K562 (cell line): ENCODE results near the gene MADD. TPM values are rescaled to one million over a fixed set of nuclear protein-coding genes. Genes with fewer than 3 reads are reported as not detected.

Experiments
- BMI1 ChIP-seq: fragments of 150-350 bp; IDR thresholded peaks from 2 replicates; pipeline ENCODE4 v1.6.1; 2014; ENCODE audit warnings: low read length
- CBFA2T2 ChIP-seq: fragments of 450-650 bp; conservative IDR thresholded peaks from 2 replicates; pipeline ENCODE4 v1.6.1; 2017; ENCODE audit warnings: mild to moderate bottlenecking
- CCAR2 ChIP-seq: fragments of 200-400 bp; formaldehyde crosslinking; IDR thresholded peaks from 2 replicates; pipeline ENCODE4 v1.6.1; 2017; ENCODE audit warnings: mild to moderate bottlenecking, low read depth, low read length
- GATAD2B ChIP-seq: fragments of 450-650 bp; IDR thresholded peaks from 2 replicates; pipeline ENCODE4 v1.6.1; 2017; ENCODE audit warnings: mild to moderate bottlenecking, borderline replicate concordance
- NFRKB ChIP-seq: fragments of 450-650 bp; IDR thresholded peaks from 2 replicates; pipeline ENCODE4 v1.6.1; 2016; ENCODE audit warnings: low read depth
- NR2F6 ChIP-seq: fragments of 450-650 bp; formaldehyde crosslinking; IDR thresholded peaks from 2 replicates; pipeline ENCODE4 v1.4.0; 2020; ENCODE audit warnings: mild to moderate bottlenecking
- PYGO2 ChIP-seq: fragments of 450-650 bp; IDR thresholded peaks from 2 replicates; pipeline ENCODE4 v1.6.1; 2016; ENCODE audit warnings: mild to moderate bottlenecking, missing genetic modification characterization, moderate library complexity, missing compliant biosample characterization
- SIN3A ChIP-seq, 2 experiments: fragments of 150-350 bp in 1 of 2; IDR thresholded peaks; 2 replicates each; pipeline ENCODE4 v1.6.1; 2011 to 2016; ENCODE audit warnings: borderline replicate concordance in 2 of 2, low read depth in 2 of 2, low read length in 2 of 2, mild to moderate bottlenecking in 2 of 2, moderate library complexity in 2 of 2; ENCODE audit not compliant: control insufficient read depth in 1 of 2
- SMAD3 ChIP-seq: fragments of 450-650 bp; formaldehyde crosslinking; conservative IDR thresholded peaks from 2 replicates; pipeline ENCODE4 v1.4.0; 2020; ENCODE audit warnings: mild to moderate bottlenecking
- VEZF1 ChIP-seq: fragments of 200-800 bp; sonication (Bioruptor generic); IDR thresholded peaks from 2 replicates; pipeline ENCODE4 v1.6.1; 2017; ENCODE audit warnings: missing genetic modification characterization, missing compliant biosample characterization
- ZBTB1 ChIP-seq: sonication (generic); formaldehyde crosslinking; IDR thresholded peaks from 2 replicates; pipeline ENCODE4 v1.8.1; 2023; ENCODE audit warnings: missing genetic modification reagents, low read depth, mild to moderate bottlenecking, borderline replicate concordance
- ZNF431 ChIP-seq: sonication (generic); formaldehyde crosslinking; IDR thresholded peaks from 2 replicates; pipeline ENCODE4 v1.8.0; 2022; ENCODE audit warnings: mild to moderate bottlenecking, missing genetic modification reagents
- ZNF785 ChIP-seq: fragments of 250-450 bp; sonication (Bioruptor Pico); IDR thresholded peaks from 2 replicates; pipeline ENCODE4 v1.4.0; 2020; ENCODE audit warnings: mild to moderate bottlenecking
- polyA plus RNA-seq, 8 experiments: library from polyadenylated mRNA; depleted of rRNA in 4 of 8; stranded (reverse) in 5 of 8; unstranded in 3 of 8; fragments of >200 nt; fragmentation: Nextera tagmentation in 2 of 8; fragmentation: Illumina TruSeq in 1 of 8; extraction: Ambion mirVana in 2 of 8; extraction: Trizol in 1 of 8; gene quantifications; 2 replicates each; pipeline versions ENCODE4 v1.2.1 to v1.2.3, GENCODE V29; 2011 to 2014; ENCODE audit warnings: inconsistent platforms in 1 of 8, missing spikeins in 1 of 8
- total RNA-seq, 7 experiments: library from RNA; depleted of rRNA in 6 of 7; stranded (reverse); fragments of >200 nt in 6 of 7; fragmentation: Illumina TruSeq in 2 of 7; extraction: Trizol in 2 of 7; gene quantifications; 2 replicates each; pipeline versions ENCODE4 v1.2.1 to v1.2.3, GENCODE V29; 2011 to 2021; ENCODE audit warnings: low replicate concordance in 1 of 7
- TF ChIP-seq, protein P1 (sequence below): sonication (generic); formaldehyde crosslinking; IDR thresholded peaks from 2 replicates; pipeline ENCODE4 v1.8.0; 2022; ENCODE audit warnings: mild to moderate bottlenecking, low read depth, missing genetic modification reagents
- TF ChIP-seq, protein P2 (sequence below): fragments of 450-650 bp; IDR thresholded peaks from 2 replicates; pipeline ENCODE4 v1.6.1; 2016; ENCODE audit warnings: mild to moderate bottlenecking, moderate library complexity

MADD gene
- total and polyA plus RNA-seq, 9 of the 15 experiments (the other 6 are each of a cell fraction or from before 2014, with no cell fraction given) = 0.68 to 57.6 (median 33.6) TPM

DNA sequence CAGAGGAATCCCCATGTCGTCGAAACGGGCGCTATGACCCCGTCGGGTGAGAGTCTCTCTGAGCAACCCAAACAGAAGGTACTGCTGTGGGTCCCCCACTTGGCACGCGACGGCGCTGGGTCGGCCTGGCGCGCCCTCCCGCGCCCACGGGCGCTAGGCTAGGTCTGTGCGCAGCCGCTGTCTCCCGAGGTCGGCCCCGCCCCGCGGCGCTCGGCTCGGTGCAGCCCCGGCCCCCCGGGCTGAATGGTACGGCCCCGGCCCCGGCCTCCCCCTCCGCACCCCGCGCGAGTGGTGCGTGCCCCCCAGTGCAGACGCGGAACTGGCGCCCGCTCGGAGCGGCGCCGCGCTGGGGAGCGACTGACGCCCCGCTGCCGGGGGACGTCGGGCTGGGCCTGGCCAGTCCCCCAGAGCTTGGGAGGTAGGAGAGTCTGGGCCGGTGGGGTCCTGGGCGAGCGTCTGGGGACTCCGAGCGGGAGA is at the start of gene MADD (continued):
- TF ChIP-seq ZBTB1 (no peak), CCAR2 (no peak), PYGO2 (no peak), CBFA2T2 (no peak), GATAD2B (no peak), ZNF431 (CRISPR knock-in tag) (no peak), SMAD3 (CRISPR knock-in tag) (no peak), VEZF1 (CRISPR knock-in tag) (peak; percentile 74), ZNF785 (no peak), NR2F6 (no peak), SIN3A (IDR thresholded peaks at IDR 0.05; ENCODE audit: borderline replicate concordance in 2 of 2, control insufficient read depth in 1 of 2, low read depth in 2 of 2, low read length in 2 of 2) (peak; percentile 51 to 69; a peak in 2 of 4 replicates), BMI1 (no peak), NFRKB (no peak)
- TF ChIP-seq, protein P1, sequence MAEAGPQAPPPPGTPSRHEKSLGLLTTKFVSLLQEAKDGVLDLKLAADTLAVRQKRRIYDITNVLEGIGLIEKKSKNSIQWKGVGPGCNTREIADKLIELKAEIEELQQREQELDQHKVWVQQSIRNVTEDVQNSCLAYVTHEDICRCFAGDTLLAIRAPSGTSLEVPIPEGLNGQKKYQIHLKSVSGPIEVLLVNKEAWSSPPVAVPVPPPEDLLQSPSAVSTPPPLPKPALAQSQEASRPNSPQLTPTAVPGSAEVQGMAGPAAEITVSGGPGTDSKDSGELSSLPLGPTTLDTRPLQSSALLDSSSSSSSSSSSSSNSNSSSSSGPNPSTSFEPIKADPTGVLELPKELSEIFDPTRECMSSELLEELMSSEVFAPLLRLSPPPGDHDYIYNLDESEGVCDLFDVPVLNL (CRISPR knock-in tag) = no peak
- TF ChIP-seq, protein P2, sequence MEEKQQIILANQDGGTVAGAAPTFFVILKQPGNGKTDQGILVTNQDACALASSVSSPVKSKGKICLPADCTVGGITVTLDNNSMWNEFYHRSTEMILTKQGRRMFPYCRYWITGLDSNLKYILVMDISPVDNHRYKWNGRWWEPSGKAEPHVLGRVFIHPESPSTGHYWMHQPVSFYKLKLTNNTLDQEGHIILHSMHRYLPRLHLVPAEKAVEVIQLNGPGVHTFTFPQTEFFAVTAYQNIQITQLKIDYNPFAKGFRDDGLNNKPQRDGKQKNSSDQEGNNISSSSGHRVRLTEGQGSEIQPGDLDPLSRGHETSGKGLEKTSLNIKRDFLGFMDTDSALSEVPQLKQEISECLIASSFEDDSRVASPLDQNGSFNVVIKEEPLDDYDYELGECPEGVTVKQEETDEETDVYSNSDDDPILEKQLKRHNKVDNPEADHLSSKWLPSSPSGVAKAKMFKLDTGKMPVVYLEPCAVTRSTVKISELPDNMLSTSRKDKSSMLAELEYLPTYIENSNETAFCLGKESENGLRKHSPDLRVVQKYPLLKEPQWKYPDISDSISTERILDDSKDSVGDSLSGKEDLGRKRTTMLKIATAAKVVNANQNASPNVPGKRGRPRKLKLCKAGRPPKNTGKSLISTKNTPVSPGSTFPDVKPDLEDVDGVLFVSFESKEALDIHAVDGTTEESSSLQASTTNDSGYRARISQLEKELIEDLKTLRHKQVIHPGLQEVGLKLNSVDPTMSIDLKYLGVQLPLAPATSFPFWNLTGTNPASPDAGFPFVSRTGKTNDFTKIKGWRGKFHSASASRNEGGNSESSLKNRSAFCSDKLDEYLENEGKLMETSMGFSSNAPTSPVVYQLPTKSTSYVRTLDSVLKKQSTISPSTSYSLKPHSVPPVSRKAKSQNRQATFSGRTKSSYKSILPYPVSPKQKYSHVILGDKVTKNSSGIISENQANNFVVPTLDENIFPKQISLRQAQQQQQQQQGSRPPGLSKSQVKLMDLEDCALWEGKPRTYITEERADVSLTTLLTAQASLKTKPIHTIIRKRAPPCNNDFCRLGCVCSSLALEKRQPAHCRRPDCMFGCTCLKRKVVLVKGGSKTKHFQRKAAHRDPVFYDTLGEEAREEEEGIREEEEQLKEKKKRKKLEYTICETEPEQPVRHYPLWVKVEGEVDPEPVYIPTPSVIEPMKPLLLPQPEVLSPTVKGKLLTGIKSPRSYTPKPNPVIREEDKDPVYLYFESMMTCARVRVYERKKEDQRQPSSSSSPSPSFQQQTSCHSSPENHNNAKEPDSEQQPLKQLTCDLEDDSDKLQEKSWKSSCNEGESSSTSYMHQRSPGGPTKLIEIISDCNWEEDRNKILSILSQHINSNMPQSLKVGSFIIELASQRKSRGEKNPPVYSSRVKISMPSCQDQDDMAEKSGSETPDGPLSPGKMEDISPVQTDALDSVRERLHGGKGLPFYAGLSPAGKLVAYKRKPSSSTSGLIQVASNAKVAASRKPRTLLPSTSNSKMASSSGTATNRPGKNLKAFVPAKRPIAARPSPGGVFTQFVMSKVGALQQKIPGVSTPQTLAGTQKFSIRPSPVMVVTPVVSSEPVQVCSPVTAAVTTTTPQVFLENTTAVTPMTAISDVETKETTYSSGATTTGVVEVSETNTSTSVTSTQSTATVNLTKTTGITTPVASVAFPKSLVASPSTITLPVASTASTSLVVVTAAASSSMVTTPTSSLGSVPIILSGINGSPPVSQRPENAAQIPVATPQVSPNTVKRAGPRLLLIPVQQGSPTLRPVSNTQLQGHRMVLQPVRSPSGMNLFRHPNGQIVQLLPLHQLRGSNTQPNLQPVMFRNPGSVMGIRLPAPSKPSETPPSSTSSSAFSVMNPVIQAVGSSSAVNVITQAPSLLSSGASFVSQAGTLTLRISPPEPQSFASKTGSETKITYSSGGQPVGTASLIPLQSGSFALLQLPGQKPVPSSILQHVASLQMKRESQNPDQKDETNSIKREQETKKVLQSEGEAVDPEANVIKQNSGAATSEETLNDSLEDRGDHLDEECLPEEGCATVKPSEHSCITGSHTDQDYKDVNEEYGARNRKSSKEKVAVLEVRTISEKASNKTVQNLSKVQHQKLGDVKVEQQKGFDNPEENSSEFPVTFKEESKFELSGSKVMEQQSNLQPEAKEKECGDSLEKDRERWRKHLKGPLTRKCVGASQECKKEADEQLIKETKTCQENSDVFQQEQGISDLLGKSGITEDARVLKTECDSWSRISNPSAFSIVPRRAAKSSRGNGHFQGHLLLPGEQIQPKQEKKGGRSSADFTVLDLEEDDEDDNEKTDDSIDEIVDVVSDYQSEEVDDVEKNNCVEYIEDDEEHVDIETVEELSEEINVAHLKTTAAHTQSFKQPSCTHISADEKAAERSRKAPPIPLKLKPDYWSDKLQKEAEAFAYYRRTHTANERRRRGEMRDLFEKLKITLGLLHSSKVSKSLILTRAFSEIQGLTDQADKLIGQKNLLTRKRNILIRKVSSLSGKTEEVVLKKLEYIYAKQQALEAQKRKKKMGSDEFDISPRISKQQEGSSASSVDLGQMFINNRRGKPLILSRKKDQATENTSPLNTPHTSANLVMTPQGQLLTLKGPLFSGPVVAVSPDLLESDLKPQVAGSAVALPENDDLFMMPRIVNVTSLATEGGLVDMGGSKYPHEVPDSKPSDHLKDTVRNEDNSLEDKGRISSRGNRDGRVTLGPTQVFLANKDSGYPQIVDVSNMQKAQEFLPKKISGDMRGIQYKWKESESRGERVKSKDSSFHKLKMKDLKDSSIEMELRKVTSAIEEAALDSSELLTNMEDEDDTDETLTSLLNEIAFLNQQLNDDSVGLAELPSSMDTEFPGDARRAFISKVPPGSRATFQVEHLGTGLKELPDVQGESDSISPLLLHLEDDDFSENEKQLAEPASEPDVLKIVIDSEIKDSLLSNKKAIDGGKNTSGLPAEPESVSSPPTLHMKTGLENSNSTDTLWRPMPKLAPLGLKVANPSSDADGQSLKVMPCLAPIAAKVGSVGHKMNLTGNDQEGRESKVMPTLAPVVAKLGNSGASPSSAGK = no peak
